Chondrocyte (in vitro differentiated cells): Measurements from ENCODE around the gene ZMYND11. TPM values are rescaled to one million over a fixed set of nuclear protein-coding genes. Genes with fewer than 3 reads are reported as not detected.
A peak's percentile ranks its signal among the peaks of the same experiment; 100 is the strongest.

ENCODE experiments used
- DNase-seq: peaks from one replicate; pipeline ENCODE4 v3.0.0; 2021; ENCODE audit warnings: mixed read lengths, low spot score
- H3K27ac Mint-ChIP-seq: one replicate; pipeline ENCODE4 v1.8.0; 2021; ENCODE audit warnings: mild to moderate bottlenecking, moderate library complexity, mixed read lengths; ENCODE audit not compliant: unreplicated experiment
- H3K27me3 Mint-ChIP-seq: 2 replicates; pipeline ENCODE4 v1.8.0; 2021; ENCODE audit warnings: low read depth, mixed read lengths
- H3K36me3 Mint-ChIP-seq: 2 replicates; pipeline ENCODE4 v1.8.0; 2021; ENCODE audit warnings: low read depth, mixed read lengths
- H3K4me1 Mint-ChIP-seq: 2 replicates; pipeline ENCODE4 v1.8.0; 2021; ENCODE audit warnings: low read depth, mild to moderate bottlenecking, mixed read lengths
- H3K4me3 Mint-ChIP-seq: one replicate; pipeline ENCODE4 v1.8.0; 2021; ENCODE audit warnings: mild to moderate bottlenecking, moderate library complexity, mixed read lengths; ENCODE audit not compliant: unreplicated experiment
- H3K9me3 Mint-ChIP-seq: 2 replicates; pipeline ENCODE4 v1.8.0; 2021; ENCODE audit warnings: low read depth, mixed read lengths
- CTCF ChIP-seq: fragments of 200-600 bp; sonication (generic); IDR thresholded peaks from 2 replicates; pipeline ENCODE4 v1.5.0; 2021; ENCODE audit warnings: antibody characterized with exemption, mild to moderate bottlenecking, moderate library complexity
- long read RNA-seq: library from polyadenylated mRNA; stranded (forward); transcript quantifications from one replicate; pipeline ENCODE4 v2.0.0, GENCODE V29; 2021
- total RNA-seq: library from RNA; stranded (reverse); gene quantifications from 3 replicates; pipeline ENCODE4 v1.2.1, GENCODE V29; 2021

Gene ZMYND11
- total RNA-seq: 72.0 to 74.2 TPM (median 73.6 TPM) in 3 replicates
- long read RNA-seq, full-length matches to known transcripts: 24 of 142 reads
- long read RNA-seq, partial matches to known transcripts: 10 of 142 reads
- long read RNA-seq, other reads (novel, unspliced or antisense): 108 of 142 reads

DNA sequence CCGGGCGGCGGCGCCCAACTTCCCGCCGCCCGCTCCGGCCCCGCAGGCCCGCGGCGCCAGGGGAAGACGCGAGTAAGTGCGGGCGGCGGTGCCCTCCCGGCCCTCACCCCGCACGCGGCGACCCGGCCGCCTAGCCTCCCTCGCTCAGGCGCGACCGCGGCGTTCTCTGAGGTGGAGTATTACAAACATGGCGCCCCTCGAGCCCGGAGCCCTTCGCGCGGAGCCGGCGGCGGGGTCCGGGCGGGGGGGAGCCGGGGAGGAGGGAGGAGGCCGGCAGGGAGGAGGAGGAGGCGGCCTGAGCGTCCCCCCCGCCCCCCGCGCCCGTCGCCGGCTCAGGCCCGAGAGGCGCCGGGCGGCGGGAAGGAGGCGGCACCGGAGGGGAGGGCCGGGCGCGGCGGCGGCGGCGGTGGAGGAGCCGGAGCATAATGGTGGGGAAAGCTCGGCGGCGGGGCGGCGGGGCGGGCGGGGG lies at the start of gene ZMYND11:
ZMYND11 (plus strand) TSS at position 324 of the 469 bp plus-strand sequence. CDS start 44,558 bp downstream, outside the sequence.
- peaks cover 55% of the 10 kb centered on the region for H3K4me1 Mint-ChIP-seq
- no peaks in the 10 kb centered on the region for H3K27me3 Mint-ChIP-seq
- peak within 1 kb of the TSS; percentile 81 for H3K4me3 Mint-ChIP-seq
- TF ChIP-seq CTCF: peak; percentile 20
- peak within 1 kb of the TSS; percentile 83 for H3K27ac Mint-ChIP-seq
- no peak for DNase-seq
- no peaks in the 10 kb centered on the region for H3K36me3 Mint-ChIP-seq
- H3K9me3 Mint-ChIP-seq: no peaks in the 10 kb centered on the region

DNA sequence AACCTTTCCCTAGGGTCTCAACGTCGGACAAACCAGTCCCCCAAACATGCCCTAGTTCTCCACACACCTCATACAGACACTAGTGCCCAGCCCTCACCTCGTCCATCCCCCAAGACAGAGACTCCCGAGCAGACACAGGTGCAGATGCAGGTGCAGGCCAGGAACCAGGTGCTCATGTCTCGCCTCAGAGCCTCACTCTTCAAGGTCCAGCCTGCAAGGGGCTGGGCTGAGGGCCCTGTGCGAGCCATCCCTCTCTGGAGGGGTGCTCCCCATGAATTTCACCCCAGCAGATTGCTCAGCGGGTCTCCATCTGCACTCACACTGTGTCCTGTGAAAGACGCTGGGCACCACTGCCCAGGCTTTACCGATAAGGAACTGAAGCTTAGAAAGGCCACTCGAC lies 49.2 kb upstream of the ZMYND11 start:
- Mint-ChIP-seq H3K27me3 (peaks cover 26% of the 10 kb centered on the region), H3K4me3 (no peak overlapping the region), H3K9me3 (no peaks in the 10 kb centered on the region), H3K36me3 (no peaks in the 10 kb centered on the region), H3K4me1 (peaks cover 9% of the 10 kb centered on the region), H3K27ac (no peak overlapping the region)
- no peak for TF ChIP-seq CTCF
- no peak for DNase-seq

GRCh38 chr10:87177-88080 lies 47.8 kb upstream of the ZMYND11 start:
- Mint-ChIP-seq H3K36me3 (no peaks in the 10 kb centered on the region), H3K27me3 (peaks cover 21% of the 10 kb centered on the region), H3K9me3 (no peaks in the 10 kb centered on the region), H3K27ac (no peak overlapping the region), H3K4me1 (peaks cover 9% of the 10 kb centered on the region), H3K4me3 (no peak overlapping the region)
- DNase-seq: no peak
- no peak for TF ChIP-seq CTCF

- Mint-ChIP-seq H3K36me3 (no peaks in the 10 kb centered on the region), H3K9me3 (no peaks in the 10 kb centered on the region), H3K4me3 (no peak overlapping the region), H3K27ac (no peak overlapping the region), H3K27me3 (peaks cover 17% of the 10 kb centered on the region), H3K4me1 (peaks cover 9% of the 10 kb centered on the region)
- TF ChIP-seq CTCF: no peak
- no peak for DNase-seq
These were observed 47.0 kb upstream of the ZMYND11 start for GRCh38 chr10:88253-88652.

GRCh38 chr10:89248-89647 lies 46.0 kb upstream of the ZMYND11 start:
- Mint-ChIP-seq H3K9me3 (no peaks in the 10 kb centered on the region), H3K4me1 (peaks cover 9% of the 10 kb centered on the region), H3K36me3 (no peaks in the 10 kb centered on the region), H3K4me3 (no peak overlapping the region), H3K27me3 (peaks cover 15% of the 10 kb centered on the region), H3K27ac (no peak overlapping the region)
- TF ChIP-seq CTCF: no peak
- no peak for DNase-seq
